GM21423 (cell line): ENCODE measurements around the gene LITAFD.
"Not testable (repeated sequence)": the region's sequence is repeated elsewhere in the genome, so short reads cannot be mapped to it uniquely, and the experiment has no call there.

Experiments used
- ATAC-seq: cut with Tn5 transposase; IDR thresholded peaks from one replicate; pipeline ENCODE4 v1.9.1; 2021; ENCODE audit warnings: mild to moderate bottlenecking, moderate library complexity; ENCODE audit not compliant: unreplicated experiment

Gene LITAFD

GRCh38 chr16:8916541-8917225, 34.5 kb downstream of the LITAFD start:
- no peak for ATAC-seq

- ATAC-seq = not testable (repeated sequence)
Observed at GRCh38 chr16:8917336-8917735, 35.2 kb downstream of the LITAFD start.

GRCh38 chr16:8919089-8919933, 37.2 kb downstream of the LITAFD start:
- ATAC-seq = no peak

GRCh38 chr16:8919934-8920462, 37.8 kb downstream of the LITAFD start:
- ATAC-seq = no peak

GRCh38 chr16:8920645-8921346, 38.6 kb downstream of the LITAFD start:
- no peak for ATAC-seq

- no peak for ATAC-seq
Observed at GRCh38 chr16:8921347-8921984, 39.3 kb downstream of the LITAFD start.

GRCh38 chr16:8923199-8923598, 41.0 kb downstream of the LITAFD start:
- ATAC-seq = no peak

GRCh38 chr16:8924214-8924613, 42.1 kb downstream of the LITAFD start:
- ATAC-seq = no peak

- no peak for ATAC-seq
Observed at GRCh38 chr16:8925455-8925854, 43.3 kb downstream of the LITAFD start.

GRCh38 chr16:8926827-8927226, 44.7 kb downstream of the LITAFD start:
- no peak for ATAC-seq

- no peak for ATAC-seq
Observed at GRCh38 chr16:8928467-8928957, 46.4 kb downstream of the LITAFD start.

- ATAC-seq = no peak
Observed at GRCh38 chr16:8929086-8929748, 47.1 kb downstream of the LITAFD start.

GRCh38 chr16:8931859-8932258, 49.7 kb downstream of the LITAFD start:
- ATAC-seq = no peak

- ATAC-seq = no peak
Observed at GRCh38 chr16:8934601-8935000, 52.5 kb downstream of the LITAFD start.
